ENCODE results near the gene CD300LB.
"Not testable (repeated sequence)": the region's sequence is repeated elsewhere in the genome, so short reads cannot be mapped to it uniquely, and the experiment has no call there.

The CD300LB gene

GRCh38 chr17:74513987-74514631, 17.2 kb downstream of the CD300LB start:
- DNase-seq (ENCODE audit: low read depth) = peak; percentile 100
- no peak for TF ChIP-seq CTCF (IDR thresholded peaks at IDR 0.05; ENCODE audit: control insufficient read depth, extremely low read depth, insufficient read depth)
- no peak overlapping the region for H3K4me3 ChIP-seq (ENCODE audit: low read depth, low read length)

- no peak for DNase-seq (ENCODE audit: low read depth)
- no peak for TF ChIP-seq CTCF (IDR thresholded peaks at IDR 0.05; ENCODE audit: control insufficient read depth, extremely low read depth, insufficient read depth)
- H3K4me3 ChIP-seq (ENCODE audit: low read depth, low read length) = no peak overlapping the region
These were observed 18.6 kb downstream of the CD300LB start for GRCh38 chr17:74512624-74513091.

GRCh38 chr17:74512036-74512435, 19.2 kb downstream of the CD300LB start:
- no peak overlapping the region for H3K4me3 ChIP-seq (ENCODE audit: low read depth, low read length)
- TF ChIP-seq CTCF (IDR thresholded peaks at IDR 0.05; ENCODE audit: control insufficient read depth, extremely low read depth, insufficient read depth) = no peak
- no peak for DNase-seq (ENCODE audit: low read depth)

GRCh38 chr17:74508156-74508555, 23.1 kb downstream of the CD300LB start:
- H3K4me3 ChIP-seq (ENCODE audit: low read depth, low read length) = no peak overlapping the region
- no peak for DNase-seq (ENCODE audit: low read depth)
- TF ChIP-seq CTCF (IDR thresholded peaks at IDR 0.05; ENCODE audit: control insufficient read depth, extremely low read depth, insufficient read depth) = no peak

GRCh38 chr17:74503949-74504348, 27.3 kb downstream of the CD300LB start:
- not testable (repeated sequence) for DNase-seq (ENCODE audit: low read depth); H3K4me3 ChIP-seq (ENCODE audit: low read depth, low read length)

GRCh38 chr17:74502861-74503260, 28.4 kb downstream of the CD300LB start:
- no peak for TF ChIP-seq CTCF (IDR thresholded peaks at IDR 0.05; ENCODE audit: control insufficient read depth, extremely low read depth, insufficient read depth)
- no peak overlapping the region for H3K4me3 ChIP-seq (ENCODE audit: low read depth, low read length)
- DNase-seq (ENCODE audit: low read depth) = no peak

- no peak overlapping the region for H3K4me3 ChIP-seq (ENCODE audit: low read depth, low read length)
- no peak for TF ChIP-seq CTCF (IDR thresholded peaks at IDR 0.05; ENCODE audit: control insufficient read depth, extremely low read depth, insufficient read depth)
- no peak for DNase-seq (ENCODE audit: low read depth)
These were observed 31.3 kb downstream of the CD300LB start for GRCh38 chr17:74499992-74500391.

Measured in LNCaP clone FGC (cell line).